Right ventricle myocardium inferior (tissue), 1 donor: Measurements from ENCODE around the gene CTSV. TPM values are rescaled to one million over a fixed set of nuclear protein-coding genes. Genes with fewer than 3 reads are reported as not detected.
"Not testable (repeated sequence)": the region's sequence is repeated elsewhere in the genome, so short reads cannot be mapped to it uniquely, and the experiment has no call there.

Source experiments
- ATAC-seq: fragments of 200-7000 bp; cut with Tn5 transposase; one replicate; pipeline ENCODE4 v1.9.1; 2020; ENCODE audit warnings: mild to moderate bottlenecking, moderate library complexity
- DNase-seq: peaks from one replicate; pipeline ENCODE4 v3.0.0; 2021; ENCODE audit errors: missing footprints
- intact Hi-C: fragments of 100-400 bp; cut with DNase I; formaldehyde crosslinking; loops from one replicate; pipeline ENCODE4 v1.11.0; 2022
- long read RNA-seq: library from polyadenylated mRNA; unstranded; transcript quantifications from one replicate; pipeline ENCODE4 v2.0.0, GENCODE V29; 2021
- total RNA-seq: library from RNA; stranded (reverse); fragmentation: NEBNext Ultra II Directional; extraction: Animal tissue kit (Norgen Biotek cat#: 25700); gene quantifications from one replicate; pipeline ENCODE4 v1.2.1, GENCODE V29; 2021
- donor health status: DM: no; HTN: yes; CAD: no; lungs with severe emphysema.

The CTSV gene
- not detected for total RNA-seq
- long read RNA-seq: 0 reads

DNA sequence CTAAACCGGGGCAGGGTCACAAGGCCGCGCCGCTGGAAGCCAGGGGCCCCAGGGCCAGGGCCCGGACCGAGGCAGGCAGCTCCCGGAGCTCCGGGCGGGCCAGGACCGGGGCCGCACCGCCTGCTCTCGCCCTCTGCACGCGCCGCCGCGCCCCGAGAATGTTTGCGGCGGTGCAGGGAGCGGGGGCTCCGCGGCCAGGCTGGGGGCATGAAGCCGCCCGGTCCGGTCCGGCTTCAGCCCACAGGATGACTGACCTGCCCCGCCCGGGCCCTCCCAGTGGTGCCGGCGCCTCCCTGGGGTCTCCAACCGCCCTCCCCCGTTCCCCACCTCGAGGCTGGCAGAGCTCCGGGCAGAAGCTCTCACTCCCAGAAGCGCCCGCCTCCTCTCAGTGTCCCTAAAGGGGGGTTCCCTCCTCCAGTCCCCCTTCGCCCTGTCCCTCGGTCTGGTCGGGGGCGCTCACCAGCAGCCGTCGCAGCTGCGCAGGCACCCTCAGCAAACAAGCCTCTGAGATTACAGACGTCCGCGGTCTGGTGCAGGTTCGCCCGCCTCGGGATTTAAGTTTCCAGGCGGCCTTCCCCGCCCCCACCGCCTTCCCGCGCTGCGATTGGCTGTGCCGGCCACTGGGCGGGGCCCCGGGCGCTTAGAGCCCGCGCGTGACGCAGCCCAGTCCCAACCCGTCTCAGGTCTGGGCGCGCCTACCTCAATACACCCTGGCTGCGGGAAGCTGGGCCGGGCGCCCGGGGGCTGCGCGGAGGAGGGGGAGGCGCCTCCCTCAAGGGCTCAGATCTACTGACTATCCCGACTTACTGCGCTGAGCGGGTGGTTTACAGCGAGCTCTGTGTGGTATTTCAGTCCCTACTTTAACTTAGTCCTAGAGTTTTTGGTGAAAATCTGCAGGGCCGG lies at the start of gene CTSV:
Gene CTSV (minus strand): TSS at position 532 of the 903 bp plus-strand sequence. CDS start 1,099 bp downstream, outside the sequence.
- DNase-seq: peak; percentile 90
- peak; percentile 99 for ATAC-seq

DNA sequence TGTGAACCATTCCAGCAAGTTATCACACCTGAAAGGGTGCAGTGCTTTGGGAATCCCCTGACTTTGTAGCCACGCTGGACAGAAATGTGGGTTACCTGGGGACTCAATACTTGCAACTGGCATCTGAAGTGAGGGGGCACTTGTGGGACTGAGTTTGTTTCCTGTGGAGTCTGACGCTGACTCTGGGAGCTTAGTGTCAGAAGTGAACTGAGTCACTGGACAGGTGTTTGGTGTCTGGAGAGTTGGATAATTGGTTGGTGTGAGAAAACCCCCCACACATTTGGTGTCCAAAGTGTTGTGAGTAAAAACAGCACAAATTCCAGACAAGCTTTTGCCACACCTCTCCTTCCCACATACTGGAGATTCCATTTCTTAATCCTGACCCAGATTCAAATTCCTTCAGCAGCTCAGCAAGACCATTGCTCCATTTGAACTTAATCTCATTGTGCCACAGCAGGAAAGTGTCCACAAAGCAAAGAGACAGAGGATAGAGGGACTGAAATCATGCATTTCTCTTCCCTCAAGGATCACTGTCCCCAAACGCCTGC lies 48.8 kb upstream of the CTSV start:
- intact Hi-C loops: not testable (repeated sequence)

More for the DNA sequence above, at the start of gene CTSV:
- intact Hi-C loops: no loop called here

DNA sequence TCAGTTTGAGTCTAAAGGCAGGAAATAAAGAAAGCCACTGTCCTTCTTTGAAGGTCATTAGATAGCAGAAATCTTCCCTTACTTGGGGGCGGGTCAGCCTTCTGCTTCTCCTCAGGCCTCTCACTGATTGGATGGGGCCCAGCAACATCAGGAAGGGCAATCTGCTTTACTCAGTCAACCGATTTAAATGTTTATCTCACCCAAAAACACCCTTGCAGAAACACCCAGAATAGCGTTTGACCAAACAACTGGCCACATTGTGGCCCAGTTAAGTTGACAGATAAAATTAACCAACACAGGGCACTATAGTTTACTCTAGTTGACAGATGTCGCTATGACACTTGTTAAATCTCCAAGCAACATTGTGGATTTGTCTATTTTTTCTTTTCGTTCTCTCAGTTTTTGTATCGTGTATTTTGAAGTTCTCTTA lies 45.6 kb upstream of the CTSV start:
- DNase-seq, ATAC-seq, intact Hi-C loops: not testable (repeated sequence)

More for the DNA sequence above, 48.8 kb upstream of the CTSV start:
- not testable (repeated sequence) for ATAC-seq, DNase-seq

DNA sequence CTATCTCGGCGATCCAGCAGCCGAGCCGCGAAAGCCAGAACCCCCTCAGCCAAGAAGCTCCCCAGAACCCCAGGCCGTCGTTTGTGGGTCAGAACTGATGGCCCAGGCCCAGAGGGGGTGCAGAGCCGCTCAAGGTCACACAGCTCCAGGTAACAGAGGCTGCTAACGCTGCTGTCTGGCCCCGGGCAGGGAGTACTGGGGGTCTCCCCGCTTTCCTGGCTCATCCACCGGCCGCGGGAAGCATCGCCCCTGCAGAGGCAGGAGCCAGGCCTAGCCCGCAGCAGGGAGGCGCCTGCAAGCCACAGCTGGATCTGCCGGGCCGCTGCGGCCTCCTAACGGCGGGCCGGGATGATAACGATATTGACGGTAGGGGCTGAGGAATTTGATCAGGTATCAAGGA lies 39.4 kb upstream of the CTSV start:
- intact Hi-C loops: no loop called here
- ATAC-seq (no peak), DNase-seq (no peak)

DNA sequence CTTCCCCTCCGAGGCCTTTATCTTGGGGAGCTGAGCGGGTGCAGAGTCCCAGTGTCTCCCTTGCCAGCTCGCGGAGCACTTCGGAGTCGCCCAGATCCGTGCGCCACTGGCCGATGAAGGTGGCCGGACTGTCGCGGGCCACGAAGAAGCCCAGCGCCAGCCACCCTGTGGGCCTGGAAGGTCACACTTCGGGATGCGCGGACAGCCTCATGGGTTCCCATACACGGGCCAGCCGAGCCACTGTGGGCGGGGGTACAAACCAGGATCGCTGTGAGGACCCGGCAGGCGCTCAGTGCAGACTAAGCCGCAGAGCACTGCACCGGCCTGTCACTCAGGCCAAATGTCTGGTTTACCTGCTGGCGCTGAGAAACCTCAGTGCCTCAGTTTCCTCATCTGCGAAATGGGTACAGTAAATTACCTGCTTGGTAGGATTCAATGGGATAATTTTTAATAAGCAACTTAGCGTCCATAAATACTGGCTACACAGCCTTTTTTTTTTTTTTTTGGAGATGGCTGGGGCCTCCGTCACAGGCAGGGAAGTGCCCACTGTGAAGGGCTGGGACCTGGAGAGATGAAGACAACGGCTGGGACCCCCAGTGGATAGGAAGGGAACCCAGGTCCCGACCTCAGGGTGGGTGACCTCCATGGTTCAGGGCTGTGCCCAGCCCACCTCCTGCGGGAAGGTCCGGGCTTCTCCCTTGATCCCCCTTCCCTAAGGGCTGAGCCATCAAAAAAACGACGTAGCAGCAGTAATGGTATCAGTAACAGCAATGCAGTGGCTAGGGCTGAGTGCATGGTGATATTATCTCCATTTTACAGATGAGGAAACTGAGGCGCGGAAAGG lies 38.7 kb upstream of the CTSV start:
- intact Hi-C loops: no loop called here
- DNase-seq (no peak), ATAC-seq (no peak)

DNA sequence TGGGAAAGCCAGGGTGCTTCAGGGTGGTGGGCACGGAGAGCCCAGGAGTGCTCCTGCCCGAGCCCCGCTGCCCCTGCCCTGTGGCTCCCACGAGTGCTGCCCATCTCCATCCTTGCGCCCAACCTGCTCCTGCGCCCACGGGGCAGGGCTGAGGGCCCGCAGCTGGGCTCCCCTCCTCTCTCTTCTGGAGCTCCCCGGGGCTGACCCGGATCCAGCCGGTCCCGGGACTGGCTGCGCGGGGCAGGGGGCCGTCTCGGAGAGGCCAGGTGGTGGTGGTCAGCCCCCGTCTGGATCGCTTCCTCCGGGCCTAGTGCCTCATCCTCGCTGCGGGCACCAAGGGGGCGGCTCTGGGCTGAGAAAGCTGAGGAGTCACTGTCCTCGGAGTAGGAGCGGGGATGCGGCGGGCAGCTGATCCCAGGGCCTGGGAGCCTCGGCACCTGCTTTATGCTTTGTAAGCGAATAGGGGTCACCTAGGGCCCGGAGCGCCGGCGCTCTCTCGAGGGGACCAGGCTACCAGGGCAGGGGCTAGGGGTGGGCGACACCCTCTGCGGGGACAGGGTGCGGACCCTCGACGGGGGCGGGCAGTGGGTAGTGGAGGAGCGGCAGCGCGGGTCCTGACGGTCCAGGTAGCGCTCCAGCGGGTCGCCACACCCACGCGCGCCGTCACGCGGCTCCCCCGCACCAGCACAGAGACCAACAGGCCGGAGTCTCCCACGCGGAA lies 37.9 kb upstream of the CTSV start:
- intact Hi-C loops, DNase-seq: not testable (repeated sequence)
- peak; percentile 26 for ATAC-seq

DNA sequence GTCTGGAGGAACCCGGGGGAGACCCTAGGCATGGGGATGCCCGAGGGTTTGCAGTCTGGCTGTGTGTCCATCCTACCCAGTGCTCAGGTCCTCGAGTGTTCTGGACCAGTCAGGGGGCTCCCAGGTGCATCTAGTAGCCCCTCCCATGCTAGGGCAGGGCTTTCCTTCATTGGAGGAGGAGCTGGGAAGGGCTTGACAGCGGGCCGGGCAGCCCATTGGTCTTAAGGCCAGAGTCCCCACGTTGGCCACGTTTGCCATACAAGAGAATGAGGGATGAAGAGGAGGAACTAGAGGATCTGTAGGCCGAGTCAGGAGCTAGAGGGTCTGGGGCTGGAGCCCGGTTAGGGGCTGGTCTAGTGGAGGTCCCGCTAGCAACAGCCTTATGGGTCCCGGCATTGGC lies 37.3 kb upstream of the CTSV start:
- DNase-seq: no peak
- no peak for ATAC-seq
- intact Hi-C loops: no loop called here

DNA sequence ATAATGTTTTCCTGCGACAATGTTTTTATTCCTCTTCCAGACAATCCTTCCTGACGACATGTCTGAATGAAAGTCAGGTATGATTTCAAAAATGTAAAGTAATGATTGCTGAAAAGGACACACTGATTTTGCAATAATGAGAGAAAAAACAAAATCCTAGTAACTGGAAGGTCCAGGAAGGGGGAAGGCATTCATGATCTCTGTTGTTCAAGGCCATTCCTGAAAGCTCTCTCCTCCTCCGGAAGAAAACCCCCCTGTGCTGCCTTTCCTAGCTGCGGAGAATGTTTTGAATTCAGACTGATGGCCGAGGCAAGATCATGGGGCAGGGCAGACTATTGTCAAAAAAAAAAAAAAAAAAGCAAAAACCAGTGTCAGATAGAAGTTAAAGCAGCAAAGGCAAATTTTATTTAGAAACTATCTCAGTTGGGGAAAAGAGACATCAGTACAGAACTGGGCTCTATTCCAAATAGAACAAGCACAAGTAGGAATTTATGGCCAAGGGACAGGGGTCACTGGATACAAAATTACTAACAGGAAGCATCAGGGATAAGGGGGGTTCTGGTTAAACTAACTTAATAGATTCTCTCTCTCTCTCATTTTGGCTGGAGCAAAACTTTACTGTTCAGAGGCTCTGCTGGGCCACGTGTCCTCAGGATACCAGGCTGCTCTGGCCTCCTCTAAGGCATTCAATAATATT lies 36.5 kb upstream of the CTSV start:
- DNase-seq: no peak
- no peak for ATAC-seq
- intact Hi-C loops: no loop called here

DNA sequence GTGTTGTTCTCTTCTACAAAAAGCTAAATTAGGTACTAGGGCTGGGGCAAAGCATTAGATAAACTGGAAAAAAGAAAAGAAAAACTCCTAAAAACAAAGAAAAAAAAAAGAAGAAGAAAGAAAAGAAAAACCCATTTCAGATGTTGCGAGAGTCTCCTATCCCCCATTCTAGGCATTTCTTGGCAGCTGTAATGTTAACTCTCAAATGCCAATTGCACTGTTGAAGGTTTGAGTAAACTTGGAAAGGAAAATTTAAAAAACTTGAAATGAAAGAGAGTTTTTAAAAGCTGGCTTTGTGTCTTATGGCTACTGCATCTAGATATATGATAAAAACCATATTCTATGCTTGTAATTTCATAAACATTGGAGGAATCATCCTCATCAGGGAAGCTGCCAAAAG lies 34.6 kb upstream of the CTSV start:
- intact Hi-C loops: no loop called here
- no peak for ATAC-seq
- no peak for DNase-seq

DNA sequence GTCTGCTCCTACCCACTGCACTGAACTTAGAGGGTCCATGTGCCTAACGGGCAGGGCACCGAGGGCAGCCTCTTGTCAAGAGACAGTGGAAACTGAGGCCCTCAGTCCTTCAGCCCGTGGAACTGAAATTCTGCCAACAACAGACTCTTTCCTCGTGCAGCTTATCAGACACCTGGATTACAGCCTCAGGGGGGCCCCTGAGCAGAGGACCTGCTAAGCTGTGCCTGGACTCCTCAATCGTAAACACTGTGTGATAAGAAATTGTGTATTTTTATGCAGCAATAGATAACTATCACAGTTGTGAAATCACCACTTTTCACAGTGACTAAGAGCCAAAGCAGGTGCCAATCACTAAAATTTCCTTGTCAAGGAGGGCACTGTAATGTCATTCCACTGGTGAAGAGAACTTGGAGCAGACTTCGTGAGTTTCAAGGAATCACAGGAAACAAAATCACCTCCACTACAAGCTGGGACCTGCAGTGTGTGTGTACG lies 33.4 kb upstream of the CTSV start:
- ATAC-seq: no peak
- intact Hi-C loops: no loop called here
- no peak for DNase-seq

DNA sequence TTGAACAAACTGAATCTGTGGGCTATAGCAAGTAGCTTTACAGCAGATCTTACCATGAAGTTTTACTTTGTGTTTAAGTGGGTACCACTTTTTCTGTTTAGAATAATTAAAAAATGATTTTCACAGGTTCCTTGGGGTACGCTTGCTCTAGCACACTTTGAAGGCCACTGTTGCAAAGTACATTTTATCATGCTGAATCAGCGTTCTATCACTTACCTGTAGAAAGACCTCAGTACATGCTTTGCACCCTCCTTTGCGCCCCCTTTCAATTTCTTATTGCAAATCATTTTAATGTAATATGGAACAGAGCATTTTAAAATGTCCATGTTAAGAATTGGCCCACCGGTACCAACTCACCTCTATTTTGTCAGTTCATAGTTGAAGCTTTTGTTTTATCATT lies 31.4 kb upstream of the CTSV start:
- ATAC-seq, intact Hi-C loops, DNase-seq: not testable (repeated sequence)

DNA sequence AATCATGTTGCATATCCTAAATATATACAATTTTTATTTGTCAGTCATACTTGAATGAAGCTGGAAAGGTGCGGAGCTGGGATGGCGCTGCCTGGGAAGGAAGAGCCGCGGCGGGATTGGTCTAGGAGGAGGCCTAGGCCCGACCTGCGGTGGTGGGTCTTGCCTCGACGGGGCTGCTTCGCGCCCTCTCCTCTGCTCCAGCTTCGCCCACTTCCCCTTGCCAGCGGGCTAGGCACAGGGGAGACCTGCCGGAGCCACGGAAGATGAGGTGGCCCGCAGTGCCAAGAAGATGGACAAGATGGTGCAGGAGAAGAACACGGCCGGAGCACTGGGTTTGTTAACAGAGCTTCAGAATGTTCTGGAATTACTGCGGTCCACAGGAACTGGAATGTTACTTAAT lies 28.5 kb upstream of the CTSV start:
- DNase-seq: no peak
- ATAC-seq: no peak
- intact Hi-C loops: no loop called here

DNA sequence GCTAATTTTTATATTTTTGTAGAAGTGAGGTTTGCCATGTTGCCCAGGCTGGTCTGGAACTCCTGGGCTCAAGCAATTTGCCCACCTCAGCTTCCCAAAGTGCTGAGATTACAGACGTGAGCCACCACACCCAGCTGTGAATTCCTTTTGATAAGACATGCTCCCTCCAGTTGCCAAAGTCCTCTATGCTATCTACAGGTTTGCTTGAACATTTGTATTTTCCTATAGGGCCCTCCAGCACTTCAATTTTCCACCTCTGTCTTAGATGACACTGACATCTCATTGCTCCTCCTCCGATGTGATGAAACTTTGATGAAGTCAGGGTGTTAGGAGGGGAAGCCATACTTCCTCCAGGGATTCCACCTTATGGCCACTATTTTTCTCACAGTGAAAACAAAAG lies 25.2 kb upstream of the CTSV start:
- intact Hi-C loops: no loop called here

DNA sequence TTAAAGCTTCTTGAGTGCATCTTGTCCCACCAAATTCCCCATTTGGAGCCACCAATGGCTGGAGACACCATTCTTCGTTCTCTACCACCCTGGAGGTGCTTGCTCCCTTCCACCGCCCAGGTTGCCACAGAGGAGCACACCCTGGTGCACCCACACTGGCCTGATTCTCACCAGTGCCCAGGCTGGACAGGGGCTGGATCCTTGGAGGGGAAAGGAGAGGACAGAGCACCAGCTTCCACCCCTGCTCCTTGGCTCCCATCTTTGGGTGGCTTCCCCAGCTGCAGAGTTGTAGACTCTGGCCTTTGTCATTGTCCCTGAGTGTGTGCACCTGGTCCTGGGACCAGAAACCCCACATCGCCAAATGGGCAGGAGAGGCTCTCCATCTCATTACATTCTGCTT lies 21.9 kb upstream of the CTSV start:
- ATAC-seq (no peak), DNase-seq (no peak)
- intact Hi-C loops: no loop called here

More for the DNA sequence above, 25.2 kb upstream of the CTSV start:
- DNase-seq: no peak
- ATAC-seq: no peak

DNA sequence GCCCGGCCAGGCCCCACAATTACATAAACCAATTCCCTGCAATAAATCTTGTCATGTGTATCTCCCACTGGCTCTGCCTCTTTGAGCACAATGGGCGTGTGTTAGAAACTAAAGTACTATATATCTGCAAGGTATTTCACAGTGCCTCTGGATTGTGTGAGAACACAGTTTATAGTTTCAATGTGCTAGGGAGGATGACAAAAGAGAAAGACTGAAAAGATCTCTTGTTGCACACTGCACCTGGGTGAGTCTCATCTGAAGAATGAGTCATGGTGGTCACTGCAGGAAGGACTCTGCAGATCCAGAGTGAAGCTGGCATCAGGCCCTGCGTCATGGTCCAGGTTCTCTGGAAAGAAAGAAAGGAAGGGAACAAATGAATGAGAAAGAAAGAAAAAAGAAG lies 20.7 kb upstream of the CTSV start:
- intact Hi-C loops: no loop called here
- no peak for DNase-seq
- no peak for ATAC-seq

DNA sequence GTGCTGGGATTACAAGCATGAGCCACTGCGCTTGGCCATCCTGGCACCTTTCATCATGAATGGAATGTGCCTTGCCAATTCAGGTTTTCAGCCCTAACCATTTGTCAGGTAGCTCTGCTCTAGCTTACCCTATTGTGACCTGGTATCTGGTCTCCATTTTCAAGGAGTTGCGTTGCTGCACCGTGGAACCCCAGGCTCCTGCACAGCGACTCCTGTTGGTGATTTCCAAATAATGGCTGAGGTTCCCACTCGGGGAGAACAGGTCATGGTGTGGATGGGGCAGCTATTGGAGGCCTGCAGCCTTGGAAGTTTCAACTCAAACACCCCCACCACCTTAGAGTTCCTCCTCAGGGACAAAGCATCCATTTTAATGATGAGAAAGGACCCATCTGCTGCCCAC lies 18.7 kb upstream of the CTSV start:
- intact Hi-C loops: no loop called here
- DNase-seq (no peak), ATAC-seq (no peak)

DNA sequence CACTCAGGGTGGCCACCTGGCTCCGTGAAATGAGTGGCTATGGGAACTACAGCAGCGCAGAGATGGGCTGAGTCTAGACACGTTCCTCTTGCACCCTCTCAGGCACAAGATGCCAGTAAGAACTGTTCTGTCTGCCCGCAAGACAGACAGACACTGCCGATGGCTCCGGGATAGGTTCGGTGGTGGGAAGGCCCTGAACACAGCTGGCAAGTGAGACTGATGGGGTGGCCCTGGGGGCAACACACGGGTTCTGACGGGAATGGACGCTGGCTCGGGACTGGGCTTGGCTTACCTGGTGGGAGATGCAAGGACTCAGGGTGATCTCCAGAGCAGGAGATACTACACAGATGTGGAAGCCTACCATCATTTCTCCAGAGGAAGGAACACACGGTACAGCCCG lies 16.9 kb upstream of the CTSV start:
- DNase-seq, ATAC-seq, intact Hi-C loops: not testable (repeated sequence)

DNA sequence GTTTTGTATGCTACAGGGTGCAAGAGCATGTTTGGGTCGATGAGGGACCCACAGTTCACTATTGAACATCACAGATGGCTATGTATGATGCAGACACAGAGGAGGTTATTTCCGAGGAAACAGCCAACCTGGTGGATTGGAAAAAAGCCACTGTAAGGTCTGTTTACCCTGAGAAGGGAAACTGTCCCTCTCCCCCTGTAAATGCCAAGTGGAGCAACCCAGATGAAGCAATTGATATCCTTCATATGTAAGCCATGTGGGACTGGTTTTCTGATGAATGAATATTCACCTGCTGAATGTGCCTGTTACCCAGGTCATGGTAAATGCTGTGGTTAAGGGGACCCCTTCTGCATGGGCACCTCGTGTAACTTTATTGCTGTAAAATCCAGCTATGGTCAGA lies 14.8 kb upstream of the CTSV start:
- DNase-seq: no peak
- intact Hi-C loops: no loop called here
- ATAC-seq: no peak
